ENCODE data around the gene B3GNT7.

The B3GNT7 gene

GRCh38 chr2:231399046-231399852 is 3.7 kb downstream of the B3GNT7 start:
- in situ Hi-C loops (cut with MboI; ENCODE audit: low sequenced_read_pairs) = no loop called here

DNA sequence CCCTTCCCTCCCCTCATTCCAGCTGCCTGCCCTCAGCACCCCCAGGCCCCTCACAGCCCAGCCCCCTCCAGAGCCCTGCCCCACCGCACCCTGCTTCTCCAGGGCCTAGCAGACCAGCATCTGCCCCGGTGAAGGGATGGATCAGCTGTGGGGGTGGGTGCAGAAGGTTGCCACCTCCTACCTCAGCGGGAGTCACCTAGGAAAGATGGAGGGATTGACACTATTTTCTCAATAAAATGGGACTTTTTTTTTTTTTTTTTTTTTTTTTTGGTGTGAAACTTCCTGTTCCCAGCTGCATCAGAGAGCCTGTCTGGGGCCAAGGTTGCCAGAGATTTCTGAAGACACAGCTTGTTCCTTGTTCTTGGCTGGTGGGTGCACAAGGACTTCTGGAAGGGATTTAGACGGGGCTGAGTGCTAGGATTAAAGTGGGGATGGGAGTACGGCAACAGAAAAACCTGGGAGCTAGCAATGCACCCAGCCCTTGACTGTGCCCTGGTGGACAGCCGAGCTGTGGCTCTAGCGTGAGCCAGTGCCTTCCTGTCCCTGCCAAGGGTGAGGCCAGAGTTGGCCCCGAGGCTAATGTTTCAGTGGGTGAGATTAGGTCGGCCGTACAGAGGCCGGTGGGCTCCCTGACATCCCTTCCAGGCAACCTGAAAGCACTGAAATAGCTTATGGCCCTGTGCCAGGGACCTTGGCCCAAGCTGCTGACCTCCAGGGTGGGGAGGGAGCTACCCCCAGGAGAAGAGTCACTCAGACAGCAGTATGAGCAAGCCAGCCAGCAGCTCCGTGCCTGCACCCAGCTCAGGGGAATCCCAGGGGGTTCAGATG is 4.6 kb downstream of the B3GNT7 start:
- in situ Hi-C loops (cut with MboI; ENCODE audit: low sequenced_read_pairs) = loop anchor here (10.0 kb wide), 1 partner anchor 165 kb away; no protein-coding TSS in a partner anchor

DNA sequence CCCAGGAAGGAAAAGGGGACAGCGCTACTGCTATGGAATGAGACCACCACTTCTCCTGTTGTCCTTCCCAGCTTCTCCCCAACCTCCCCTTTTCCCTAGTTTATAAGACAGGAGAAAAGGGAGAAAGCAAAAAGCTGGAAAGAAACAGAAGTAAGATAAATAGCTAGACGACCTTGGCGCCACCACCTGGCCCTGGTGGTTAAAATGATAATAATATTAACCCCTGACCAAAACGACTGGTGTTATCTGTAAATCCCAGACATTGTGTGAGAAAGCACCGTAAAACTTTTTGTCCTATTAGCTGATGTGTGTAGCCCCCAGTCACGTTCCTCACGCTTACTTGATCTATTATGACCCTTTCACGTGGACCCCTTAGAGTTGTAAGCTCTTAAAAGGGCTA is 5.2 kb downstream of the B3GNT7 start:
- in situ Hi-C loops (cut with MboI; ENCODE audit: low sequenced_read_pairs) = loop anchor here (10.0 kb wide), 1 partner anchor 166 kb away; no protein-coding TSS in a partner anchor

- in situ Hi-C loops (cut with MboI; ENCODE audit: low sequenced_read_pairs) = loop anchor here (10.0 kb wide), 1 partner anchor 166 kb away; no protein-coding TSS in a partner anchor
Observed at GRCh38 chr2:231401101-231401500, 5.6 kb downstream of the B3GNT7 start.

DNA sequence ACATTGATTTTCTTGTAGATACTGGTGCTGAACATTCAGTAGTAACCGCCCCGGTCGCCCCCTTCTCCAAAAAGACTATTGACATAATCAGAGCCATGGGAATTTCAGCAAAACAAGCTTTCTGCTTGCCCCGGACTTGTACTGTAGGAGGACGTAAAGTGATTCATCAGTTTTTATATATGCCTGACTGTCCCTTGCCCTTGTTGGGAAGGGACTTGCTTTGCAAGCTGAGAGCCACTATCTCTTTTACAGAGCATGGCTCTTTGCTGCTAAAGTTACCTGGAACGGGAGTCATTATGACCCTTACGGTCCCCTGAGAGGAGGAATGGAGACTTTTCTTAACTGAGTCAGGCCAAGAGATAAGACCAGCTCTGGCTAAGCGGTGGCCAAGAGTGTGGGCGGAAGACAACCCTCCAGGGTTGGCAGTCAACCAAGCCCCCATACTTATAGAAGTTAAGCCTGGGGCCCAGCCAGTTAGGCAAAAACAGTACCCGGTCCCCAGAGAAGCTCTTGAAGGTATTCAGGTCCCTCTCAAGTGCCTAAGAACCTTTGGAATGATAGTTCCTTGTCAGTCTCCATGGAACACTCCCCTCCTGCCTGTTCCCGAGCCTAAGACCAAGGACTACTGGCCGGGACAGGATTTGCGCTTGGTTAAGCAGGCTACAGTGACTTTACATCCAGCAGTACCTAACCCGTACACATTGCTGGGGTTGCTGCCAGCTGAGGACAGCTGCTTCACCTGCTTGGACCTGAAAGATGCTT is 8.1 kb downstream of the B3GNT7 start:
- in situ Hi-C loops (cut with MboI; ENCODE audit: low sequenced_read_pairs) = loop anchor here (10.0 kb wide), 1 partner anchor 169 kb away; no protein-coding TSS in a partner anchor

- in situ Hi-C loops (cut with MboI; ENCODE audit: low sequenced_read_pairs) = loop anchor here (10.0 kb wide), 1 partner anchor 169 kb away; no protein-coding TSS in a partner anchor
Observed at GRCh38 chr2:231404183-231404578, 8.7 kb downstream of the B3GNT7 start.

- in situ Hi-C loops (cut with MboI; ENCODE audit: low sequenced_read_pairs) = loop anchor here (10.0 kb wide), 1 partner anchor 171 kb away; no protein-coding TSS in a partner anchor
Observed at GRCh38 chr2:231405601-231406367, 10.3 kb downstream of the B3GNT7 start.

- in situ Hi-C loops (cut with MboI; ENCODE audit: low sequenced_read_pairs) = loop anchor here (10.0 kb wide), 1 partner anchor 173 kb away; no protein-coding TSS in a partner anchor
Observed at GRCh38 chr2:231407686-231408085, 12.2 kb downstream of the B3GNT7 start.

DNA sequence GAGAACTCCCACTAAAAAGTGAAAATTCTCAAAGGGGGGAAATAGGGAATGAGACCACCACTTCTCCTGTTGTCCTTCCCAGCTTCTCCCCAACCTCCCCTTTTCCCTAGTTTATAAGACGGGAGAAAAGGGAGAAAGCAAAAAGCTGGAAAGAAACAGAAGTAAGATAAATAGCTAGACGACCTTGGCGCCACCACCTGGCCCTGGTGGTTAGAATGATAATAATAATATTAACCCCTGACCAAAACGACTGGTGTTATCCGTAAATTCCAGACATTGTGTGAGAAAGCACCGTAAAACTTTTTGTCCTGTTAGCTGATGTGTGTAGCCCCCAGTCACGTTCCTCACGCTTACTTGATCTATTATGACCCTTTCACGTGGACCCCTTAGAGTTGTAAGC is 12.8 kb downstream of the B3GNT7 start:
- in situ Hi-C loops (cut with MboI; ENCODE audit: low sequenced_read_pairs) = loop anchor here (10.0 kb wide), 1 partner anchor 174 kb away; no protein-coding TSS in a partner anchor

GRCh38 chr2:231409776-231410175 is 14.3 kb downstream of the B3GNT7 start:
- in situ Hi-C loops (cut with MboI; ENCODE audit: low sequenced_read_pairs) = loop anchor here (10.0 kb wide), 1 partner anchor 175 kb away; no protein-coding TSS in a partner anchor

DNA sequence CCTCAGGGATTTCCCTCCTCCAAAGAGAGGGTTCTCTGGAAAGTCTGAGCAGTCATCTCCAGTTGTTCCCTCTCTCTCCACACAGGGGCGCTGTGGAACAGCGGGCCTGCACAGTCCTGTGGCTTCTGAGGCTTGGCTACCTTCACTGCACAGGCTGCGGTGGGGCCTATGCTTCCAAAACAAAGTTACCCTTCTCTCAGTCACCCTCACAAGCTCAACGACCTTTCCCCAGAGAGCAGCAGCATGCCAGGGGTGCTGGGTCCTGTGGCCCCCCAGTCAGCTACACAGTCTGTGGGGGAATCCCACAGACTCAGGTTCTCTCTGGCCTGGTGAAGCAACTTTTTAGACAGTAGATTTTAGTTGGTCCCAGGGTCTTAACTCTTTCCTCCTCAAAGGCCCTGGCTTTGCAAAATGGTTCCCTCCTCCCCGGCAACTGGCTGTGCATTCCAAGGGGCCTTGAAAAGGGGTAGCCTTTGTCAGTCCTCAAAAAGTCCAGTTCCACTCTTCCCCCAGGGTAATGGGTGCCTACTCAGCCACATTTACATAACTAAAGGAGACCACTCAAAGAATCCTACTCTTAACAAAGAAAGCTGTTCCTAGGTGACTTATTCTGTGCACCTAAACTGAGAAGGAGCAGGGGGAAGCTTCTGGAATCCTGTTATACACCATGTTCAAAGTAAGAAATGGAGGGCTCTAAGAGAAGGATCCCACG is 14.9 kb downstream of the B3GNT7 start:
- in situ Hi-C loops (cut with MboI; ENCODE audit: low sequenced_read_pairs) = no loop called here

DNA sequence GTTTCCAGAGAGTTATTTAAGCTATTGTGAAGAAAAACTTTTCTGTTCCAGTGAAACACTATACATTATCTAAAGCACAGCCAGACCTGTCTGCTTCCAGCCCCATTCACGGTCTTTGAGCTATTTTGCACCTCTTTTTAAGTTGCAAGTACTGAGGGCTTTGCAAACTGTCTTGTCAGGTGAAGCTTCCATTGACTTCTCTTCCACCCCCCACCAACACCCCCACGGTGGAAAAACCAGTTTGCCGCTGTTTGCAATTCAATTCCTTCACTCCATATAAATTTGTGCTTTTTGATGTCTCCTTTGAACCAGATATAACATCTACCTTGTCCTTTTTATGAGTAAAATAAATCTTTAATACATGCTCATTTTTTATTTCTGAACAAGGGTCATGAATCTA is 15.7 kb downstream of the B3GNT7 start:
- in situ Hi-C loops (cut with MboI; ENCODE audit: low sequenced_read_pairs) = no loop called here

DNA sequence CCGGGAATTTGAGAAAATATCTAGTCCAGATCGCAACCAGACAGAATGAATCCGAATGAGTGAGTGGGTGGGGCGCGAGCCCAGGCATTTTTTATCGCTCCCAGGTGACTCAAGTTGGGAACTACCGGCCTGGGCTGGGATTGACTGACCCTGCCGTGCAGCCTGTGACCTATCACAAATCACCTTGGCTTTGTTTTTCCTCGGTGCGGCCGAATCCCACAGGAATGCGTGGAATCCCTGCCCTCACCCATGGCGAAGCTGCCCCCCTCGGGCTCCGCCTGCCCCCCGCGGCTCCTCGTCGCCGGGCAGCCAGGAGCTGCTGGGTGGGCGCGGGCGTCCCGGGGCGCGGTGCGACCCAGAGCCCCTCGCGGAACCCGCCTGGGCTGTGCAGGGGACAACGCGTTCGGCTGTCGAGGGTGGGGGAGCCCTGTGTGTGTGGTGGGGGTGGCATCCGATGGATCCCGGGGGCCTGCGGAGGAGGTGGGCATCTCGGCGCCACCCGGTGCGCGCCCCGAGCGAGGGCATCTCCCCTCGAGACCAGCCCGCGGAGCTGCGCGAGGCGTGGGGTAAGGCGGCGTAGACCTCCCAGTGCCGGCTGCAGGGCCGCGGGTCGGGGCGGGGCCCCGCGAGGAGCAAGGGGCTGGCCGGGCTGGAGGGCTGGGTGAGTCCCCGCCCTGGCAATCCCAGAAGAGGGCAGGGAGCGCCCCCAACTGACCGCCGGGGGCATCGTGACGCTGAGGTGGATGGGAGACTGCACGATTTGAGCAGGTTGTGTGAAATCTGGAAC is 16.5 kb downstream of the B3GNT7 start:
- in situ Hi-C loops (cut with MboI; ENCODE audit: low sequenced_read_pairs) = no loop called here

DNA sequence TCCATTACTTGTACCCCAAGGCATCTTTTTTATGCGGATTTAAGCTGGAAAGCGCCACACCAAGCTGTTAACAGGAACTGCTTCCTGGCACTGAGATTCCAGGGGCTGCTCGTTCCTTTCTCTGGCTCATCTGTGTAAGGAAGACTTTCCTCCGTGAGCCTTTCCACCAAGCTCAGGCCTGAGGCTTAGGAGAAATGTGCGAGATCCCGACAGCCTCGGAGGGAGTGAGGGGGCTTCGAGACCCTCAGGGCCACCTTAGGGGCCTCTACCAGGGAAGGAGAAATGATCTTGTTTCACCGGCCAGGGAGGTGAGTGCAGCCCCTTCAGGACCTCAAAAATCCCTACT is 17.1 kb downstream of the B3GNT7 start:
- in situ Hi-C loops (cut with MboI; ENCODE audit: low sequenced_read_pairs) = no loop called here

DNA sequence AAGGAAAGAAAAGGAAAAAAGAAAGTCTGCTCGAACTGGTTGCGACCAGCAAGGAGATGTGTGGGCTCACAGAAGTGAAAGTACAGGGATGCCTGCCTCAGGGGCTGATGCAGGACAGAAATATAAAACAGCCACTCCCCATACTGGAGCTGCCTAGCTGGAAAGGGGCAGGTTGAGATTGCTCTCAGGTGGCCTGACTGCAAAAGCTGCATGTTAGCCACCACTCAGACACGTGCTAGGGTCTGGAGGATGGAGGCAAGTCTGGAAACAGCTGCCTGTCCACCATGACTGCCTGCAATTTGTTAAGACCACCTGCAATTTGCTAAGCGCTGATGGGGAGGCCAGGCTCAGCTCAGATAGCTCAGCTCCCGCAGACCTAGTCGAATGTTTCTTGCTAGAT is 17.9 kb downstream of the B3GNT7 start:
- in situ Hi-C loops (cut with MboI; ENCODE audit: low sequenced_read_pairs) = no loop called here

- in situ Hi-C loops (cut with MboI; ENCODE audit: low sequenced_read_pairs) = no loop called here
Observed at GRCh38 chr2:231413921-231414476, 18.5 kb downstream of the B3GNT7 start.

- in situ Hi-C loops (cut with MboI; ENCODE audit: low sequenced_read_pairs) = no loop called here
Observed at GRCh38 chr2:231415029-231415428, 19.5 kb downstream of the B3GNT7 start.
